WTC11 (cell line): ENCODE data around the gene MACROD2.

Experiments
- CREB1 ChIP-seq: sonication (generic); formaldehyde crosslinking; IDR thresholded peaks from 2 replicates; pipeline ENCODE4 v1.8.0; 2023; ENCODE audit warnings: mild to moderate bottlenecking, missing genetic modification reagents
- NR1H2 ChIP-seq: sonication (generic); formaldehyde crosslinking; IDR thresholded peaks from 2 replicates; pipeline ENCODE4 v1.9.0; 2021; ENCODE audit warnings: mild to moderate bottlenecking, moderate library complexity, missing genetic modification reagents
- TCF7 ChIP-seq: sonication (generic); formaldehyde crosslinking; IDR thresholded peaks from 2 replicates; pipeline ENCODE4 v1.8.0; 2022; ENCODE audit warnings: mild to moderate bottlenecking, low read depth, missing genetic modification reagents, moderate library complexity
- ZNF121 ChIP-seq: sonication (generic); formaldehyde crosslinking; IDR thresholded peaks from 2 replicates; pipeline ENCODE4 v1.8.0; 2023; ENCODE audit warnings: missing genetic modification reagents
- TF ChIP-seq, protein P1 (sequence below): fragments of 200-600 bp; IDR thresholded peaks from 2 replicates; pipeline ENCODE4 v1.8.0; 2022; ENCODE audit warnings: antibody characterized with exemption
- TF ChIP-seq, protein P2 (sequence below): sonication (generic); formaldehyde crosslinking; IDR thresholded peaks from 2 replicates; pipeline ENCODE4 v1.8.1; 2023; ENCODE audit warnings: mild to moderate bottlenecking, missing genetic modification reagents, moderate library complexity

DNA sequence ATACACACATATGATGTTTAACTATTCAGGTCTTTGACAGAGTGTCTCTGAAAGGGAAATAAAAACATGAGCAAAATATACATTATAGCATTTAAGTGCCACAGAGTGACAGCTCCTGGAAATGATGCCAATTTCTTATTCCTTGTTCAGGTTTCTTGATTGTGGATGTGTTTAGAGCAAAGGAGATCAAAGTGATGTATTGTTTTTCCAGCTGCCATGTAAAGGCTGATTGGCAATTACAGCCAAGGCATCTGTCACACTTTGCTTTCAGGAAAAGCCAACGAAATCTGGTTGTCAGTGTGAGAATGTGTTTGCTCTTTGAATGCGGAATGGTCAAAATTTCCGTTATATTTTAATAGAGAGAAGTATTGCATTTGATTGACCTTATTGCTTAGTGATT, 689.9 kb downstream of the MACROD2 start:
- TF ChIP-seq, protein P1, sequence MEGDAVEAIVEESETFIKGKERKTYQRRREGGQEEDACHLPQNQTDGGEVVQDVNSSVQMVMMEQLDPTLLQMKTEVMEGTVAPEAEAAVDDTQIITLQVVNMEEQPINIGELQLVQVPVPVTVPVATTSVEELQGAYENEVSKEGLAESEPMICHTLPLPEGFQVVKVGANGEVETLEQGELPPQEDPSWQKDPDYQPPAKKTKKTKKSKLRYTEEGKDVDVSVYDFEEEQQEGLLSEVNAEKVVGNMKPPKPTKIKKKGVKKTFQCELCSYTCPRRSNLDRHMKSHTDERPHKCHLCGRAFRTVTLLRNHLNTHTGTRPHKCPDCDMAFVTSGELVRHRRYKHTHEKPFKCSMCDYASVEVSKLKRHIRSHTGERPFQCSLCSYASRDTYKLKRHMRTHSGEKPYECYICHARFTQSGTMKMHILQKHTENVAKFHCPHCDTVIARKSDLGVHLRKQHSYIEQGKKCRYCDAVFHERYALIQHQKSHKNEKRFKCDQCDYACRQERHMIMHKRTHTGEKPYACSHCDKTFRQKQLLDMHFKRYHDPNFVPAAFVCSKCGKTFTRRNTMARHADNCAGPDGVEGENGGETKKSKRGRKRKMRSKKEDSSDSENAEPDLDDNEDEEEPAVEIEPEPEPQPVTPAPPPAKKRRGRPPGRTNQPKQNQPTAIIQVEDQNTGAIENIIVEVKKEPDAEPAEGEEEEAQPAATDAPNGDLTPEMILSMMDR: no peak
- TF ChIP-seq, protein P2, sequence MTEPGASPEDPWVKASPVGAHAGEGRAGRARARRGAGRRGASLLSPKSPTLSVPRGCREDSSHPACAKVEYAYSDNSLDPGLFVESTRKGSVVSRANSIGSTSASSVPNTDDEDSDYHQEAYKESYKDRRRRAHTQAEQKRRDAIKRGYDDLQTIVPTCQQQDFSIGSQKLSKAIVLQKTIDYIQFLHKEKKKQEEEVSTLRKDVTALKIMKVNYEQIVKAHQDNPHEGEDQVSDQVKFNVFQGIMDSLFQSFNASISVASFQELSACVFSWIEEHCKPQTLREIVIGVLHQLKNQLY (CRISPR knock-in tag): no peak
- TF ChIP-seq ZNF121 (CRISPR knock-in tag) (no peak), TCF7 (CRISPR knock-in tag) (no peak), NR1H2 (CRISPR knock-in tag) (no peak), CREB1 (no peak)
